Endothelial cell (in vitro differentiated cells): ENCODE results near the gene RILPL1. TPM values are rescaled to one million over a fixed set of nuclear protein-coding genes. Genes with fewer than 3 reads are reported as not detected.

Source experiments
- DNase-seq: peaks from one replicate; pipeline ENCODE4 v3.0.0; 2021; ENCODE audit warnings: low spot score
- H3K27ac Mint-ChIP-seq: one replicate; pipeline ENCODE4 v1.8.0; 2021; ENCODE audit warnings: mixed read lengths, inconsistent platforms; ENCODE audit not compliant: unreplicated experiment
- H3K27me3 Mint-ChIP-seq: one replicate; pipeline ENCODE4 v1.8.0; 2021; ENCODE audit warnings: mild to moderate bottlenecking, moderate library complexity, mixed read lengths, inconsistent platforms; ENCODE audit not compliant: unreplicated experiment
- H3K36me3 Mint-ChIP-seq: one replicate; pipeline ENCODE4 v1.8.0; 2021; ENCODE audit warnings: mild to moderate bottlenecking, low read depth, mixed read lengths, inconsistent platforms; ENCODE audit not compliant: unreplicated experiment
- H3K4me1 Mint-ChIP-seq: one replicate; pipeline ENCODE4 v1.8.0; 2021; ENCODE audit warnings: mild to moderate bottlenecking, mixed read lengths, inconsistent platforms; ENCODE audit not compliant: unreplicated experiment
- H3K4me3 Mint-ChIP-seq: one replicate; pipeline ENCODE4 v1.8.0; 2021; ENCODE audit warnings: mild to moderate bottlenecking, mixed read lengths, inconsistent platforms; ENCODE audit not compliant: unreplicated experiment
- H3K9me3 Mint-ChIP-seq: one replicate; pipeline ENCODE4 v1.8.0; 2021; ENCODE audit warnings: mixed read lengths, inconsistent platforms; ENCODE audit not compliant: unreplicated experiment
- total RNA-seq: library from RNA; stranded (reverse); fragmentation: NEBNext Ultra II Directional; extraction: Animal tissue kit (Norgen Biotek cat#: 25700); gene quantifications from one replicate; pipeline ENCODE4 v1.2.1, GENCODE V29; 2021; ENCODE audit not compliant: unreplicated experiment
- TF ChIP-seq, protein P1 (sequence below): fragments of 200-600 bp; sonication (generic); IDR thresholded peaks from one replicate; pipeline ENCODE4 v1.5.0; 2021; ENCODE audit warnings: antibody characterized with exemption; ENCODE audit not compliant: unreplicated experiment

The RILPL1 gene
- total RNA-seq, 1 donor from 2014 or later: 19.8 TPM

DNA sequence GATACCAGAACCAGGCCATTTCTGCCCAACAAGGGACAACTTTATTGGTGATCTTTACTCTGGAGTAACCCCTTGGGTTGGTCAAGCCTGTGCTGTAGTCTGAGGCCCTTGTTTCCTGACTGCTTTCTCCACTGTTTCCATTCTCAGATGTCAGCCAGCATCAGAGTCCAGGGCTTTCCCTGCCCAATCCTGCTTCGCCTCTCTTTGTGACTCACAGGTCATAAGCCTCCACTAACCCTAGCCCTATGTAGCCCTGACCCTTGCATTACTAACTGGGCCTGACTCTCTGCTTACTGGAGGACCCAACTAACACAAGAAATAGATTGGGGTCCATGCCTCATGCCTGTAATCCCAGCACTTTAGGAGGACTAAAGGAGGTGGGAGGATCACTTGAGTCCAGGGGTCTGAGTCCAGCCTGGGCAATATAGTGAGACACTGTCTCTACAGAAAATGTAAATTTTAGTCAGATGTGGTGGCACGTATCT lies 84.2 kb downstream of the RILPL1 start:
- Mint-ChIP-seq H3K36me3 (no peaks in the 10 kb centered on the region), H3K4me1 (peaks cover 5% of the 10 kb centered on the region), H3K27me3 (no peaks in the 10 kb centered on the region), H3K4me3 (no peak overlapping the region), H3K9me3 (no peaks in the 10 kb centered on the region), H3K27ac (no peak overlapping the region)
- TF ChIP-seq, protein P1, sequence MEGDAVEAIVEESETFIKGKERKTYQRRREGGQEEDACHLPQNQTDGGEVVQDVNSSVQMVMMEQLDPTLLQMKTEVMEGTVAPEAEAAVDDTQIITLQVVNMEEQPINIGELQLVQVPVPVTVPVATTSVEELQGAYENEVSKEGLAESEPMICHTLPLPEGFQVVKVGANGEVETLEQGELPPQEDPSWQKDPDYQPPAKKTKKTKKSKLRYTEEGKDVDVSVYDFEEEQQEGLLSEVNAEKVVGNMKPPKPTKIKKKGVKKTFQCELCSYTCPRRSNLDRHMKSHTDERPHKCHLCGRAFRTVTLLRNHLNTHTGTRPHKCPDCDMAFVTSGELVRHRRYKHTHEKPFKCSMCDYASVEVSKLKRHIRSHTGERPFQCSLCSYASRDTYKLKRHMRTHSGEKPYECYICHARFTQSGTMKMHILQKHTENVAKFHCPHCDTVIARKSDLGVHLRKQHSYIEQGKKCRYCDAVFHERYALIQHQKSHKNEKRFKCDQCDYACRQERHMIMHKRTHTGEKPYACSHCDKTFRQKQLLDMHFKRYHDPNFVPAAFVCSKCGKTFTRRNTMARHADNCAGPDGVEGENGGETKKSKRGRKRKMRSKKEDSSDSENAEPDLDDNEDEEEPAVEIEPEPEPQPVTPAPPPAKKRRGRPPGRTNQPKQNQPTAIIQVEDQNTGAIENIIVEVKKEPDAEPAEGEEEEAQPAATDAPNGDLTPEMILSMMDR: no peak
- DNase-seq: no peak

DNA sequence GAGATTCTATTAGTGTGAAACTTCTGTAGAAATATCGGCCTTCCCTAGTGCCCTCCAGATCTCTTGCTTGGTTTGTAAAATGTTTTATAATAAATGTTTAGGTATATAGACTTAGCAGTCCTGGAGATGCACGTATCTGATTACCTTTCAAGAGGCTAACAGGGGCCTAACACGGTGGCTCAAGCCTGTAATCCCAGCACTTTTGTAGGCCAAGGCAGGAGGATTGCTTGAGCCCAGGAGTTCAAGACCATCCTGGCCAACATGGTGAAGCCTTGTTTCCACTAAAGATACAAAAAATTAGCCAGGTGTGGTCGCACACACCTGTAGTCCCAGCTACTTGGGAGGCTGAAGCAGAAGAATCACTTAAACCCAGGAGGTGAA lies 87.2 kb downstream of the RILPL1 start:
- H3K27me3 Mint-ChIP-seq: peaks cover 2% of the 10 kb centered on the region
- TF ChIP-seq, protein P1: no peak
- peaks cover 5% of the 10 kb centered on the region for H3K4me1 Mint-ChIP-seq
- no peak for DNase-seq
- H3K9me3 Mint-ChIP-seq: no peaks in the 10 kb centered on the region
- no peaks in the 10 kb centered on the region for H3K36me3 Mint-ChIP-seq
- H3K27ac Mint-ChIP-seq: peak overlapping the region; percentile 10
- H3K4me3 Mint-ChIP-seq: no peak overlapping the region

DNA sequence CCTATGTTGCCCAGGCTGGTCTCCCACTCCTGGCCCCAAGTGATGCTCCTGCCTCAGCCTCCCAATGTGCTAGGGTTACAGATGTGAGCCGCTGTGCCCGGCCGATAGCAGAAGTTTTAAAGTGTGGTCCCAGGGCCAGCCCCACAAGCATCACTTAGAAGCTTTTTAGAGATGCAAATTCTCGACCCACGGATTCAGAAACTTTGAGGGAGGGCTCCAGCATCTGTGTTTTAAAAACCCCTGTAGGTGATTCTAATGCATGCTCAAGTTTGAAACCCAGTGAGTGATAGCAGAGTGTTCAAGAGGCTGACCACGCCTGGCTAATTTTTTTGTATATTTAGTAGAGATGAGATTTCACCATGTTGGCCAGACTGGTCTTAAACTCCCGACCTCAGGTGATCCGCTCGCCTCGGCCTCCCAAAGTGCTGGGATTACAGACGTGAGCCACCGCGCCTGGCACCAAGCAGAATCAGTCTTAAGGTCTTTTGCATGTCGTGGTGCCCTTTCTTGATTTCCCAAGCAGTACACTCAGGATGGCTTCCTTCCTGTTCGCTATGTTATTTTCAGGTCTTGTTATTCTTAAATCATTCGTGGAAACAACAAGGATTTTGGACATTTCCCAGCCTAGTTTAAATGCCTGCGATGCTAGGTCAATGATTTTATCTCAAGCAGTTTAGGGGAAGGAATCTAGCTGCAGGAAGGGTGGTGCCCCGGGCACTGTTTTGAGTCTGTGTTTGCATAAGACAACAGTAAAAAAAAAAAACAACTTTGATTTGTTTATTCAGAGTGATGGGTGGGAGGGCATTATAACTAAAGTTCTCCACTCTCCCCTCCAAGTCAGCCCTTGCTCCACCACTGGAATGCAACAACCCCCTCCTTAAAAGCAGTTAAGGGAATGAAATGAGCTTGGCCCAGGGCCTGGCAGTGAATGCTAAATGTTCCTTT lies 87.9 kb downstream of the RILPL1 start:
- Mint-ChIP-seq H3K27ac (peak overlapping the region; percentile 10), H3K4me1 (peaks cover 5% of the 10 kb centered on the region), H3K4me3 (no peak overlapping the region), H3K9me3 (no peaks in the 10 kb centered on the region), H3K36me3 (no peaks in the 10 kb centered on the region), H3K27me3 (peaks cover 2% of the 10 kb centered on the region)
- DNase-seq: no peak
- TF ChIP-seq, protein P1: no peak

DNA sequence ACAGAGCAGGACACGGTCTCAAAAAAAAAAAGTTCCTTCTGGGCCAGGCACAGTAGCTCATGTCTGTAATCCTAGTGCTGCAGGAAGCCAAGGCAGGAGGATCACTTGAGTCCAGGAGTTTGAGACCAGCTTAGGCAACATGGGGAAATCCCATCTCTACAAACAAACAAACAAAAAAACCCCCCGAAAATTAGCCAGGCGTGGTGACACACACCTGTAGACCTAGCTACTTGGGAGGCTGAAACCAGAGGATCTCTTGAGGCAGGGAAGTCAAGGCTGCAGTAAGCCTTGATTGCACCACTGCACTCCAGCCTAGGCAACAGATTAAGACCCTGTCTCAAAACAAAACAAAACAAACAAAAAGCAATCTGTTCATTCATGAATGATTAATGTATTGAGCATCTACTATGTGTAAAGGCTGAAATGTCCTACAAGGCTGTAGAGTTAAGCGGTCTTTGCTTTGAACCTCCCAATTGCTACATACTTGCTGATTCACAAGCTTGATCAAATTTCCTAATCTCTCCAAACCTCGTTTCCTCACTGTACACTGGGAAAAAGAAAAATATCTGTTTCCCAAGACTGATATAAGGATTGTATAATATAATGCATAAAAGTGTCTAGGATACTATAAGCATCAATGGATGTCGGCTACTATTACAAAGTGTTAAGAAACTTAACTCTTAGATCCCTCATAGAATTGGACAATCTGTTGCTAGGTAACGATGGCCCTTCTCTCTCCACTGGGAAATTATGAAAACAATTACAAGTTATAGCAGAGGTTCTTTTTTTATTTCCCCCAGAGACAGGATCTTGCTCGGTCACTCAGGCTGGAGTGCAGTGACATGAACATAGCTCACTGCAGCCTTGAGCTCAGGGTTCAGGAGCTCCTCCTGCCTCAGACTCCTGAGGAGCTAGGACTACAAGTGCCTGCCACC lies 89.2 kb downstream of the RILPL1 start:
- Mint-ChIP-seq H3K27me3 (peaks cover 2% of the 10 kb centered on the region), H3K36me3 (no peaks in the 10 kb centered on the region), H3K4me1 (peaks cover 5% of the 10 kb centered on the region), H3K4me3 (no peak overlapping the region), H3K9me3 (no peaks in the 10 kb centered on the region), H3K27ac (no peak overlapping the region)
- no peak for DNase-seq
- TF ChIP-seq, protein P1: no peak
